ENCODE measurements around the gene MFSD12. TPM values are rescaled to one million over a fixed set of nuclear protein-coding genes. Genes with fewer than 3 reads are reported as not detected.
A peak's percentile ranks its signal among the peaks of the same experiment; 100 is the strongest.
"Not testable (repeated sequence)": the region's sequence is repeated elsewhere in the genome, so short reads cannot be mapped to it uniquely, and the experiment has no call there.

The MFSD12 gene
- polyA plus RNA-seq, 5 donors: 28.1 to 48.9 (median 36.4) TPM

- DNase-seq: no peak
Measured at GRCh38 chr19:3510727-3511126, 46.7 kb downstream of the MFSD12 start.

- DNase-seq: no peak
Measured at GRCh38 chr19:3509566-3509989, 47.8 kb downstream of the MFSD12 start.

- no peak for DNase-seq
Measured at GRCh38 chr19:3508771-3509535, 48.4 kb downstream of the MFSD12 start.

- DNase-seq: not testable (repeated sequence)
Measured at GRCh38 chr19:3508121-3508661, 49.2 kb downstream of the MFSD12 start.

- peak in 1 of 2 donors; percentile 10 for DNase-seq
Measured at GRCh38 chr19:3507371-3508120, 49.8 kb downstream of the MFSD12 start.

GRCh38 chr19:3506384-3507340 lies 50.7 kb downstream of the MFSD12 start:
- DNase-seq: peak in 1 of 2 donors; percentile 12

GRCh38 chr19:3505598-3506383 lies 51.6 kb downstream of the MFSD12 start, which contains the start of gene FZR1:
FZR1 (plus strand) TSS chr19:3506311; CDS start chr19:3522990, 16,679 bp downstream.
- peak; percentile 99 for DNase-seq

GRCh38 chr19:3504735-3505134 lies 52.7 kb downstream of the MFSD12 start:
- DNase-seq: peak in 1 of 2 donors; percentile 12

- DNase-seq: no peak
Measured at GRCh38 chr19:3503036-3503572, 54.3 kb downstream of the MFSD12 start.

GRCh38 chr19:3501780-3502179 lies 55.6 kb downstream of the MFSD12 start:
- no peak for DNase-seq

GRCh38 chr19:3500429-3501101 lies 56.8 kb downstream of the MFSD12 start, which contains the start of gene DOHH:
DOHH (minus strand) TSS chr19:3500674; CDS start chr19:3496814, 3,860 bp downstream.
- DNase-seq: peak; percentile 96 to 97

- DNase-seq: no peak
Measured at GRCh38 chr19:3499738-3500428, 57.5 kb downstream of the MFSD12 start.

- DNase-seq: no peak
Measured at GRCh38 chr19:3497757-3498520, 59.4 kb downstream of the MFSD12 start.

GRCh38 chr19:3496392-3497273 lies 60.8 kb downstream of the MFSD12 start:
- no peak for DNase-seq

- DNase-seq: no peak
Measured at GRCh38 chr19:3494559-3494958, 62.8 kb downstream of the MFSD12 start.
